Measurements from ENCODE around the gene KCMF1. TPM values are rescaled to one million over a fixed set of nuclear protein-coding genes. Genes with fewer than 3 reads are reported as not detected.

KCMF1 gene
- total RNA-seq, 4 donors from 2014 or later: 41.5 to 97.3 (median 55.5) TPM

GRCh38 chr2:85001595-85001994 is 30.6 kb downstream of the KCMF1 start:
- in situ Hi-C loops (cut with MboI; ENCODE audit: low pct_ligation_motif_present in 1 of 4, low pct_unique_long_range_greater_than_20kb in 1 of 4, low sequenced_read_pairs in 3 of 4) (no loop called here), intact Hi-C loops (cut with DNase I; ENCODE audit: low total_unique reads) (no loop called here)
- 37 to 48% methylated on average over 2 of the region's 2 CpGs for WGBS, 2 donors (ENCODE audit: low coverage in 1 of 2)
- Histone ChIP-seq H3K27me3 (no peaks in the 10 kb centered on the region), H3K9me3 (no peaks in the 10 kb centered on the region), H3K4me3 (no peak overlapping the region), H3K27ac (no peak overlapping the region), H3K36me3 (no peaks in the 10 kb centered on the region), H3K4me1 (peaks cover 10 to 65% (median 19%) of the 10 kb centered on the region in 4 donors)
- TF ChIP-seq EP300 (IDR thresholded peaks at IDR 0.05; ENCODE audit: low read depth) (no peak), POLR2AphosphoS5 (IDR thresholded peaks at IDR 0.05) (no peak), POLR2A (IDR thresholded peaks at IDR 0.05) (no peak), CTCF (IDR thresholded peaks at IDR 0.05) (no peak)
- DNase-seq: no peak

- Histone ChIP-seq H3K27me3 (no peaks in the 10 kb centered on the region), H3K27ac (no peak overlapping the region), H3K9me3 (no peaks in the 10 kb centered on the region), H3K4me3 (no peak overlapping the region), H3K36me3 (peaks cover 0 to 3% (median 0%) of the 10 kb centered on the region in 4 donors), H3K4me1 (peaks cover 9 to 56% (median 12%) of the 10 kb centered on the region in 4 donors)
- in situ Hi-C loops (cut with MboI; ENCODE audit: low pct_ligation_motif_present in 1 of 4, low pct_unique_long_range_greater_than_20kb in 1 of 4, low sequenced_read_pairs in 3 of 4) (no loop called here), intact Hi-C loops (cut with DNase I; ENCODE audit: low total_unique reads) (no loop called here)
- TF ChIP-seq EP300 (IDR thresholded peaks at IDR 0.05; ENCODE audit: low read depth) (no peak), POLR2AphosphoS5 (IDR thresholded peaks at IDR 0.05) (no peak), POLR2A (IDR thresholded peaks at IDR 0.05) (no peak), CTCF (IDR thresholded peaks at IDR 0.05) (no peak)
- no peak for DNase-seq
Measured at GRCh38 chr2:85002534-85002933, 31.6 kb downstream of the KCMF1 start.

GRCh38 chr2:85008252-85008651 is 37.3 kb downstream of the KCMF1 start:
- no peak for DNase-seq
- no peaks in the 10 kb centered on the region for H3K27me3 ChIP-seq
- in situ Hi-C loops (cut with MboI; ENCODE audit: low pct_ligation_motif_present in 1 of 4, low pct_unique_long_range_greater_than_20kb in 1 of 4, low sequenced_read_pairs in 3 of 4): no loop called here
- peaks cover 3 to 36% (median 9%) of the 10 kb centered on the region in 4 donors for H3K4me1 ChIP-seq
- intact Hi-C loops (cut with DNase I; ENCODE audit: low total_unique reads): no loop called here
- no peak overlapping the region for H3K27ac ChIP-seq
- H3K9me3 ChIP-seq: no peaks in the 10 kb centered on the region
- H3K4me3 ChIP-seq: no peak overlapping the region
- 93 to 96% methylated on average over 2 of the region's 2 CpGs for WGBS, 2 donors (ENCODE audit: low coverage in 1 of 2)
- H3K36me3 ChIP-seq: peaks cover 0 to 8% (median 0%) of the 10 kb centered on the region in 4 donors
- TF ChIP-seq CTCF (IDR thresholded peaks at IDR 0.05): no peak
- no peak for TF ChIP-seq EP300 (IDR thresholded peaks at IDR 0.05; ENCODE audit: low read depth)
- no peak for TF ChIP-seq POLR2A (IDR thresholded peaks at IDR 0.05)
- TF ChIP-seq POLR2AphosphoS5 (IDR thresholded peaks at IDR 0.05): no peak

GRCh38 chr2:85009019-85009618 is 38.2 kb downstream of the KCMF1 start:
- intact Hi-C loops (cut with DNase I; ENCODE audit: low total_unique reads): no loop called here
- DNase-seq: no peak
- no peaks in the 10 kb centered on the region for H3K27me3 ChIP-seq
- TF ChIP-seq POLR2A (IDR thresholded peaks at IDR 0.05): no peak
- no peak for TF ChIP-seq EP300 (IDR thresholded peaks at IDR 0.05; ENCODE audit: low read depth)
- no peak for TF ChIP-seq POLR2AphosphoS5 (IDR thresholded peaks at IDR 0.05)
- H3K27ac ChIP-seq: peak overlapping the region in 1 of 4 donors; percentile 1
- in situ Hi-C loops (cut with MboI; ENCODE audit: low pct_ligation_motif_present in 1 of 4, low pct_unique_long_range_greater_than_20kb in 1 of 4, low sequenced_read_pairs in 3 of 4): no loop called here
- 87 to 90% methylated on average over 3 of the region's 3 CpGs for WGBS, 2 donors (ENCODE audit: low coverage in 1 of 2)
- H3K4me3 ChIP-seq: no peak overlapping the region
- H3K9me3 ChIP-seq: no peaks in the 10 kb centered on the region
- H3K4me1 ChIP-seq: peaks cover 3 to 38% (median 11%) of the 10 kb centered on the region in 4 donors
- peaks cover 0 to 8% (median 0%) of the 10 kb centered on the region in 4 donors for H3K36me3 ChIP-seq

Data from transverse colon (tissue), 4 donors.